DND-41 (cell line): ENCODE results near the gene UGT2A3.

Experiments
- EZH2 ChIP-seq: IDR thresholded peaks from 3 replicates; pipeline ENCODE4 v1.6.1; 2012; ENCODE audit warnings: borderline replicate concordance, low read depth, mild to moderate bottlenecking, moderate library complexity, low read length, inconsistent platforms; ENCODE audit not compliant: severe bottlenecking
- TF ChIP-seq, protein P1 (sequence below): IDR thresholded peaks from 2 replicates; pipeline ENCODE4 v1.5.1; 2012; ENCODE audit warnings: borderline replicate concordance, low read length, moderate library complexity, mild to moderate bottlenecking; ENCODE audit not compliant: poor library complexity, severe bottlenecking; ENCODE audit errors: extremely low read depth

DNA sequence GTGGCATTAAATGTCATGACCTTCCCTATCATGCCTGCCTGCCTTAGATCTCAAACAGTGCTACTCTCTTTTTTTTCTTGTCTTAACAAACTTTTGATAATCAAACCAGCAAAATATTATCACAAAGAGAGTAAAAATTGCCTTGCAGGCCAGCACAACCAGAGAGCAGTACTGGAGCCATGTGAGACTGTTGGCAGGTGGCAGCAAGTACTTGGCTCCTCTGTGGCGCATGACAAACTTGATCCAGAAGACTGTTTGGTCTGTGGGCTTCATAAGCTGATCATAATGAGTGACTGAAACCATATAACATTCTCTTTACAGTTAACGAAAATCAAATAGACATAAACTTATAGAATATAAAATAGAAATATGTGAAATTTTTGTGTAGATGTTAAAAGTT is 33.3 kb upstream of the UGT2A3 start:
- TF ChIP-seq, protein P1, sequence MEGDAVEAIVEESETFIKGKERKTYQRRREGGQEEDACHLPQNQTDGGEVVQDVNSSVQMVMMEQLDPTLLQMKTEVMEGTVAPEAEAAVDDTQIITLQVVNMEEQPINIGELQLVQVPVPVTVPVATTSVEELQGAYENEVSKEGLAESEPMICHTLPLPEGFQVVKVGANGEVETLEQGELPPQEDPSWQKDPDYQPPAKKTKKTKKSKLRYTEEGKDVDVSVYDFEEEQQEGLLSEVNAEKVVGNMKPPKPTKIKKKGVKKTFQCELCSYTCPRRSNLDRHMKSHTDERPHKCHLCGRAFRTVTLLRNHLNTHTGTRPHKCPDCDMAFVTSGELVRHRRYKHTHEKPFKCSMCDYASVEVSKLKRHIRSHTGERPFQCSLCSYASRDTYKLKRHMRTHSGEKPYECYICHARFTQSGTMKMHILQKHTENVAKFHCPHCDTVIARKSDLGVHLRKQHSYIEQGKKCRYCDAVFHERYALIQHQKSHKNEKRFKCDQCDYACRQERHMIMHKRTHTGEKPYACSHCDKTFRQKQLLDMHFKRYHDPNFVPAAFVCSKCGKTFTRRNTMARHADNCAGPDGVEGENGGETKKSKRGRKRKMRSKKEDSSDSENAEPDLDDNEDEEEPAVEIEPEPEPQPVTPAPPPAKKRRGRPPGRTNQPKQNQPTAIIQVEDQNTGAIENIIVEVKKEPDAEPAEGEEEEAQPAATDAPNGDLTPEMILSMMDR = no peak
- no peak for TF ChIP-seq EZH2
